GM12878 (cell line): ENCODE measurements around the gene TMEM63C.

Source experiments
- CEBPB ChIP-seq, 2 experiments: fragments of 150-350 bp in 1 of 2; IDR thresholded peaks; 2 replicates each; pipeline ENCODE4 v1.6.1; 2012 to 2014; ENCODE audit warnings: low read depth in 2 of 2, low read length in 2 of 2, borderline replicate concordance in 1 of 2, inconsistent platforms in 1 of 2
- KAT2A ChIP-seq: conservative IDR thresholded peaks from 2 replicates; pipeline ENCODE4 v1.6.1; 2011; ENCODE audit warnings: low read depth, low read length; ENCODE audit not compliant: control insufficient read depth
- NFYA ChIP-seq: IDR thresholded peaks from 2 replicates; pipeline ENCODE4 v1.6.1; 2011; ENCODE audit warnings: low read depth, mild to moderate bottlenecking, low read length, improper control_type of control experiment, borderline replicate concordance
- TF ChIP-seq, protein P1 (sequence below), 3 experiments: IDR thresholded peaks in 2 of 3; conservative IDR thresholded peaks in 1 of 3; 2 replicates each; pipeline ENCODE4 v1.5.1; 2011; ENCODE audit warnings: low read depth in 3 of 3, low read length in 3 of 3, mild to moderate bottlenecking in 3 of 3, control low read depth in 2 of 3, moderate library complexity in 2 of 3, inconsistent platforms in 1 of 3, mixed read lengths in 1 of 3; ENCODE audit not compliant: control insufficient read depth in 2 of 3, insufficient read depth in 1 of 3; ENCODE audit errors: extremely low read depth in 1 of 3

DNA sequence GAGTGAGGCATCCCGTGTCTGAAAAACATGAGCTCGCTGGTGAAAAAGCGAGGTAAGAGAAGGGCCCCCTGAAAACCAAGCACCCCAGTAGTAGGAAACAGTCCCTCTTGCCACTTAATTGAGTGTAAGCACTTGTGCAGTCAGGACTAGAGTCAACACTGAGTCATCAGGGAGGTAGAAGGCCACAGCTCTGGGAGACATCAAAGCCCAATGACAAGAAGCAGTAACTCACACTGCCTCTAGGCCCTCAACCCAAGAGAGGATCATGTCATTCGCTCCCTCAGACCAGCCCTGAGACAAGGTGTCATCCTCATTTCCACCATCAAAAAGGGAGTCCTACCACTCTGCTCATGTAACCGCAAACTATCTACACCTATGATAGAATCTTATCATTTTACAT, 121.3 kb downstream of the TMEM63C start:
- TF ChIP-seq KAT2A (no peak), CEBPB (IDR thresholded peaks at IDR 0.05; ENCODE audit: borderline replicate concordance in 1 of 2, low read depth in 2 of 2, low read length in 2 of 2) (no peak), NFYA (no peak)
- TF ChIP-seq, protein P1, sequence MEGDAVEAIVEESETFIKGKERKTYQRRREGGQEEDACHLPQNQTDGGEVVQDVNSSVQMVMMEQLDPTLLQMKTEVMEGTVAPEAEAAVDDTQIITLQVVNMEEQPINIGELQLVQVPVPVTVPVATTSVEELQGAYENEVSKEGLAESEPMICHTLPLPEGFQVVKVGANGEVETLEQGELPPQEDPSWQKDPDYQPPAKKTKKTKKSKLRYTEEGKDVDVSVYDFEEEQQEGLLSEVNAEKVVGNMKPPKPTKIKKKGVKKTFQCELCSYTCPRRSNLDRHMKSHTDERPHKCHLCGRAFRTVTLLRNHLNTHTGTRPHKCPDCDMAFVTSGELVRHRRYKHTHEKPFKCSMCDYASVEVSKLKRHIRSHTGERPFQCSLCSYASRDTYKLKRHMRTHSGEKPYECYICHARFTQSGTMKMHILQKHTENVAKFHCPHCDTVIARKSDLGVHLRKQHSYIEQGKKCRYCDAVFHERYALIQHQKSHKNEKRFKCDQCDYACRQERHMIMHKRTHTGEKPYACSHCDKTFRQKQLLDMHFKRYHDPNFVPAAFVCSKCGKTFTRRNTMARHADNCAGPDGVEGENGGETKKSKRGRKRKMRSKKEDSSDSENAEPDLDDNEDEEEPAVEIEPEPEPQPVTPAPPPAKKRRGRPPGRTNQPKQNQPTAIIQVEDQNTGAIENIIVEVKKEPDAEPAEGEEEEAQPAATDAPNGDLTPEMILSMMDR (IDR thresholded peaks at IDR 0.05 in 2 of 3, conservative IDR thresholded peaks at IDR 0.05 in 1 of 3; ENCODE audit: control insufficient read depth in 2 of 3, extremely low read depth in 1 of 3, insufficient read depth in 1 of 3, low read depth in 3 of 3, low read length in 3 of 3), result no peak
